NCI-H2107 (cell line): Measurements from ENCODE around the gene GREM1.

Experiments
- DNase-seq: peaks from one replicate; lab custom pipeline; 2025; lab: John Stamatoyannopoulos, UW

Gene GREM1

DNA sequence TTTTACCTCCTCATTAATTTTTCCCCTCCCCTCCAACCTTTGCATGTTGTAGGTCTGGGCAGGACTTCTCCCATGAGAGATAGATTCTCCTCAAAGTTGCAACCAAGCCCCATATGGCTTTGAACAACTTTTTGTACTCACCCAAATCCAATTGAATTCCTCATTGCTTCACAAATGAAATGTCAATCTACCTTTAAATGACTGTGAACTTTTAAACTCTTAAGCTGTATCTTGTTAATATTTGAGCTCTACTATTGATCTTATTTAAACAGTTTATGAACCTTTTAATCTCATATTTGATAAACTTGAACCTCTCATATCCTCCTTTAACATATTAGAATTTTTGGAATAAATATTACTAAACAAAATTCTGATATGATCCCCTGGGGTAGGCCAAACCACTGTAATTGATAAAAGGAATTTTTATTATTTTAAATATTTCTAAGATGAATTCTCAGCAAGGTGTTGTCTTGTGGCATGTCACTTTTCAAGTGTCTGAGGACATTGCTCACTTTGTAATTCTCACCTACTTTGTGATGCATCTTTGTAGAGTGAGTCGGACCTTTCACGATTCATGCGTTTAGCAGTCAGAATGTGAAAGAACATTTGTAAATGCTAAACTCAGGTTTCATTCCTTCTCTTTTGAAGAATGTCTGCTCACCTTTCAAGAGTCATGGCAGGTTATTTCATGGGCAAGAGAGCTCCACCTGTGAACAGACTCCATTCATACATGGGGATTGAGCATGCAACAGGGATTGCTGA, 23.4 kb upstream of the GREM1 start:
- DNase-seq, result no peak

DNA sequence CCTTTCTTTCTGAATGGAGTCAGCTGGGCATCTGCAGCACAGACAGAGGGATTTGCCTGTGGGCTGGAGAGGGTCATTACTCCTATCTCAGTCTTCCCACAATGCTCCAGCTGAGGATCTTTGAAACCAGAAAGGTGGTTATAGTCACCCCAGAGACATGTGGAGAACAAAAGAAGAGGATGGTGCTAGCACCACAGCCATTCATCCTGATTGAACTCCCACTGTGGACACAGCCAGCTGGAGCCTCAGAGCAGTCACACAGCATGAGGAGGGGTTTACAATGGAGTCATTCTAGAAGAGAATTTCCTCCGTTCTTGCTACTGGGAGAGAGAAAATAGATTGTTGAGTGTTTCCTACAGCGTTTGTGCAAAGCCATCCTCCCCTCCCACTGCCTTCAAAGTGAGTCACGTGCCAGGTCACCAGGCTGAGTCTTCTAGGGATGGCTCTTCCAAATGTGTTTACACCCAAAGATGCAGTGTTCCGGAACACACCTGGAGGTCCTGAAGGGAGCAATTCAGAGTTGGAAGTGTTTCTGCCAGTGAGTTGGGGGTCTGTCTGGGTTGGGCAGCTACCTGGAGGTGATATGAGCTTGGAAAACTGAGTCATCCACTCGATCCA, 18.9 kb upstream of the GREM1 start:
- DNase-seq, result no peak

DNA sequence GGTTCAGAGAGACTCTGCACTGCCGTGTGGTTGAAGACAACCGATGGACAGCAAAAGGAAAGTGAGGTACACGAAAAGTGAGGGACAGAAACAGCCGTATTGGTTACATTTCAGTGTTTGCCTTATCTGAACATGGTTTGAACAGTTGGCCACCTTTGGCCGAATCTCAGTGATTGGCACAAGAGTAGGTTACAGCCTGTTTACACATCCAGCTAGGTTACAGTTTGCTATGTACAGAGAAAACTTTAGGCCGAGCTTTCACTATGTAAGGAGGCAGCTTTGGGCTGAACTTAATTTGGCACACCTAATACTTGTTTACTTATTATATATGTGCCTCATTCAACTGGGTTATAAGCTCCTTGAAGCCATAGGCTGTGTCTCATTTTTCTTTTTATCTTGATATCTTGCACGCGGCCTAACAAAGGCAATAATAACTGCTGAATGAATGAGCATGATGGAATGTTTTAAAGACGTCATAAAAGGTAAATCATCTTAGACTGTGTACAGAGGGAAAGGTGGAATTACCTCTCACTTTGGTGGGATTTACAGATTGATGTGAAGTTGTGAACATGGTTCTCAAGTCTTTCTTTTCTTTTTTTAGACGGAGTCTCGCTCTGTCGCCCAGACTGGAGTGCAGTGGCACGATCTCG, 17.2 kb upstream of the GREM1 start:
- DNase-seq, result no peak

GRCh38 chr15:32701863-32702262, 15.9 kb upstream of the GREM1 start:
- DNase-seq, result no peak

DNA sequence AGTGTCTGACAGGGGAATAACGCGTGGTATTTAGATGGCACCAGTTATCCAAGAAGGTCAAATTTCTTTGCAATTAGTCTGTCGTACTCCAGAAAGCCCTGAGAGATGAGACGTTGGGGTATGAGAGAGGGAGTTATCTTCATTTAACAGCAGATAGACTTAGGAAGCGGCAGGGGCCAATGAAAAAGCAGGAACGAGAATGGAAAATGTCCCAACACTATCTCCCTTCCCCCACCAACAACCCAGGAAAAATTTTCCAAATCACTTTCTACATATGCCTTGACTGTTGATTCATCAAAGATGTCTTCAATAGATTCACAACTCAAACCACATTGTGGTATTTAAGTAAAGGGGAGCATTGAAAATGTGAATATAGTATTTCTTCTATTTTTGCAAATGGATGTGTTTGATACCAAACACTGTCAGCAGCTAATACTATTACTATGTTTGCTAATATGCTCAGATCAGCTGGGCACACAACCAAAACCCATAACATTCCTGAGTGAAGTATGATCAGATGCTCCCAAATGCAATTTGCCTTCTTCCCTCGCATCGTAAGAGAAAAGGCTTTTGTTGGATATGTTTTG, 13.3 kb upstream of the GREM1 start:
- no peak for DNase-seq

DNA sequence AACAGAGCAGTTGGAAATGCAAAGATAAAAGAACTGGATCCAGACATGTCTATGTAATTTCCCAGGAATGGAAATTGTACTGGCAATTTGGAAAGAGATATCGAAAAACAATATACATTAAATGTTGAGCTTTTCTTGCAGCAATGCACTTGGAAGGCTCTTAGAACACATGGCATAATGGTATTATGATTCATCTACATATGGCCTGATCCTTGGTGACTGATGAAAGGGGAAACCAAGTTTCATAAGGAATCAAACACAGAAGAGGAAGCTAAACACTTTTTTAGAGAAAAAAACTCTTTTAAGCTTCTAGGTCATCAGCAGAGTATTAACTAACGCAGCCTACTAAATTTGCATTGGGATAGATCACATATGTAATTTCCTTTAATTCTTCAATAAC, 12.4 kb upstream of the GREM1 start:
- no peak for DNase-seq

DNA sequence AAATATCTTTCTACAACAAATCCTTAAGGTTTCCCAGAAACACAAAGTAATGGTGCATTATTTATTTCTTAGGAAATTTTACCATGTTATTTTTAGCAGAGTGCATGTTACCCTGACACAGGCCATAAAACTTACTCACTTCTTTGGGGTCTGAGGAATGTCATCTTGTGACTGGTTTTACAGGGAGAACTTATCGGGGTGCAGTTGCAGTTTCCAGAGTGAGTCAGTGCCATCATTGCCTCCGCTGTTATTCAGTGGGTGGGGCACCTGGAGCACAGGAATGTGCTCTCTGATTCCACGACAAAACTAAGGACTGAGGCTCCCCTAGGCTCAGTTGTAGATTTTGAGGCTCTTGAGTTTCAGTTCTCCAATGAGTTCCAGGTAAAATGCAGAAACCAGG, 11.1 kb upstream of the GREM1 start:
- DNase-seq, result no peak

GRCh38 chr15:32707436-32707835, 10.4 kb upstream of the GREM1 start:
- no peak for DNase-seq

DNA sequence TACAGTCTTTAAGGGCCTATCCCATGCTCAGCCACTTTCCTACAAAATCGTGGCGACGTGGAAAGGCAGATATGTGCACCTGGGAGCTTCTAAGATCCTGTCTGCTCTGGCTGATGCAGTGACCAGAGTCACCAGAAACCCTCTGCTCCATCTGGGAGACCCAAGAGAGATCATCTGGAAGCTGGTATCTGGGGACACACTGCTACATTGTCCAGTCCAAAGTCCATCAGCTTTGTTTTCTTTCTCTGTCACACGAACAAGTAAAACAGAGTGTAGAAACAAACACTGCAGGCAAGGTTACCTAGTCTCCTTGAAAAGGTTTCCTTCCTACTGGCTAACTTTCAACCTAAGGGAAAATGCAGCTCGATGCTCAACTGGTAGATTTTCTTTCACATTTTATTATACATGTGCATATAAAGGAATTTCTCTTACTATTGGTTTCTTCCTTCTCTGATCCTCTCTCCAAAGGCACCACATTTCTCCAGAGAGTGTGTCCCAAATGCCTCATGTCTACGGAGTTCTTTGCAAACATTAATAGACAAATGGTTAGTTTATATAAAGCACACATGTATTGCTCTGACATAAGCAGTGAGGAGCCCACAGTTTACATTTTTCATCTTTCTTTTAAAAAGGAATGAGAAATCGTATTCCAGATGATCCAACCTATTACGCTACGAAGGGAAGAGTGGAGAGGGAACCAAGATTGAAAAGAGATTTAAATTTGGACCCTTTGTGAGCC, 8.3 kb upstream of the GREM1 start:
- DNase-seq, result no peak

- no peak for DNase-seq
These were observed 2.5 kb upstream of the GREM1 start for GRCh38 chr15:32715276-32715675.

GRCh38 chr15:32716216-32716914, 1.4 kb upstream of the GREM1 start:
- no peak for DNase-seq

GRCh38 chr15:32716915-32717425, 834 bp upstream of the GREM1 start:
- DNase-seq, result no peak

- no peak for DNase-seq
These were observed 520 bp downstream of the GREM1 start for GRCh38 chr15:32718227-32718820.

GRCh38 chr15:32718821-32719716, 1.3 kb downstream of the GREM1 start:
- DNase-seq, result no peak

DNA sequence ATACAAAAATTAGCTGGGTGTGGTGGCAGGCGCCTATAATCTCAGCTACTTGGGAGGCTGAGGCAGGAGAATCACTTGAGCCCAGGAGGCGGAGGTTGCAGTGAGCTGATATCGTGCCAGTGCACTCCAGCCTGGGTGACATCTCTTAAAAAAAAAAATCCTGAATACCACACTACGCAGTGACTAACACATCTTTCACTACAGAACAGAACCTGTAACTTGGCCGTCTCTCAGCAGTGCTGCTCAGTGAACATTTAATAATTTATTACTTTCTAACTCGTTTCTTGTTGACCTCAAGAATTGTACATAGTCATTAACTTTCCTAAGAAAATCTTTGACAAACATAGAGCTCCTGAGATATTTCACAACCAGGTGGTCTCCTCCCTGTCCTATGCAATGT, 3.8 kb downstream of the GREM1 start:
- no peak for DNase-seq

DNA sequence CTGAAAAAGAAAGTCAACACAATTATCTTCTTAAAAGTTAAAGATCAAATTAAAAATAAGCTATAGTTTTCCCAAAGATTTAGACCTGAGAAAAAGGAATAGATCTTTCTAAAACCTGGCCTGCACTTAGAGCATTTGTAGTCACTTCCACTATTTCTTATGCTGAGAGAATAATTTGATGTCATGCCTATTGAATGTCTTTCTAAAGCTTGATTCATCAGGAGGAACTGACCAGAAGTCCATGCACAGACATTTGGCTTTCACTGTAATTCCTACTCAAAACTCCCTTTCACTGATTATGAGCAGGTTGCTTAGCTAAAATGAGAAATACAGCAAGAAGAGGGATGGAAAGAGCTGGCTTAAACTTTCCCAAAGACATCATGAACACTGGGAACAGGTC, 4.3 kb downstream of the GREM1 start:
- no peak for DNase-seq

GRCh38 chr15:32723171-32723948, 5.6 kb downstream of the GREM1 start:
- no peak for DNase-seq

- DNase-seq, result no peak
These were observed 12.0 kb downstream of the GREM1 start for GRCh38 chr15:32729700-32730395.
